B cell (primary cell): ENCODE results near the gene DNAJC25. TPM values are rescaled to one million over a fixed set of nuclear protein-coding genes. Genes with fewer than 3 reads are reported as not detected.

Experiments
- ATAC-seq: fragments of 200-7000 bp; cut with Tn5 transposase; one replicate; pipeline ENCODE4 v1.10.0; 2021; ENCODE audit warnings: low read depth, mild to moderate bottlenecking, moderate number of reproducible peaks, moderate library complexity
- CTCF ChIA-PET: fragments of 350-600 bp; sonication (Branson Sonifier 250); formaldehyde crosslinking; loops from one replicate; lab custom pipeline; 2021; ENCODE audit warnings: antibody characterized with exemption, inconsistent platforms; lab: Charles Lee
- POLR2A ChIA-PET: fragments of 350-600 bp; sonication (Branson Sonifier 250); formaldehyde crosslinking; loops from one replicate; lab custom pipeline; 2021; ENCODE audit warnings: antibody characterized with exemption; lab: Charles Lee
- DNase-seq: peaks from one replicate; pipeline ENCODE4 v3.0.0; 2013
- H2AFZ ChIP-seq: 2 replicates; pipeline ENCODE4 v1.6.1; 2012; ENCODE audit warnings: mild to moderate bottlenecking, low read depth, low read length; ENCODE audit not compliant: insufficient read depth, poor library complexity, severe bottlenecking
- H3K27ac ChIP-seq, 2 donors: 1 replicate in 1 of 2; 2 replicates in 1 of 2; pipeline ENCODE4 v1.5.1; 2012 to 2013; ENCODE audit warnings: low read length in 2 of 2, mild to moderate bottlenecking in 2 of 2, moderate library complexity in 1 of 2
- H3K27me3 ChIP-seq, 4 experiments: fragments of 200-600 bp in 1 of 4; sonication (generic) in 1 of 4; replicated peaks in 1 of 4; 1 replicate in 2 of 4; 2 replicates in 2 of 4; pipeline versions ENCODE4 v1.6.1 to v1.7.0; 2013 to 2016; ENCODE audit warnings: low read length in 3 of 4, mild to moderate bottlenecking in 2 of 4, mixed read lengths in 1 of 4, moderate library complexity in 1 of 4; ENCODE audit not compliant: insufficient read depth in 4 of 4, control insufficient read depth in 3 of 4; ENCODE audit errors: control extremely low read depth in 1 of 4
- H3K36me3 ChIP-seq, 2 experiments: replicated peaks in 1 of 2; 1 replicate in 1 of 2; 2 replicates in 1 of 2; pipeline versions ENCODE4 v1.6.1 to v1.7.1; 2013; ENCODE audit warnings: low read length in 1 of 2; ENCODE audit not compliant: insufficient read depth in 2 of 2, control insufficient read depth in 1 of 2; ENCODE audit errors: control extremely low read depth in 1 of 2, extremely low read depth in 1 of 2
- H3K4me1 ChIP-seq, 2 donors: fragments of 200-600 bp in 1 of 2; sonication (generic) in 1 of 2; 1 replicate in 1 of 2; 2 replicates in 1 of 2; pipeline versions ENCODE4 v1.5.1 to v1.6.1; 2013 to 2017; ENCODE audit warnings: low read length in 2 of 2; ENCODE audit not compliant: control insufficient read depth in 2 of 2, insufficient read depth in 2 of 2
- H3K4me2 ChIP-seq: replicated peaks from 2 replicates; pipeline ENCODE3; 2012; ENCODE audit warnings: mild to moderate bottlenecking, low read depth, low read length; ENCODE audit not compliant: poor library complexity, severe bottlenecking
- H3K4me3 ChIP-seq, 5 experiments: fragments of 200-600 bp in 1 of 5; sonication (generic) in 1 of 5; 1 replicate in 3 of 5; 2 replicates in 2 of 5; pipeline versions ENCODE4 v1.5.1 to v1.7.0; 2011 to 2016; ENCODE audit warnings: low read length in 4 of 5, mild to moderate bottlenecking in 4 of 5, low read depth in 2 of 5, control low read depth in 1 of 5, moderate library complexity in 1 of 5; ENCODE audit not compliant: insufficient read depth in 1 of 5; ENCODE audit errors: control extremely low read depth in 1 of 5, extremely low read depth in 1 of 5
- H3K79me2 ChIP-seq: fragments of 200-600 bp; sonication (generic); one replicate; pipeline ENCODE4 v1.6.0; 2016; ENCODE audit warnings: low read length; ENCODE audit not compliant: control insufficient read depth, insufficient read depth
- H3K9ac ChIP-seq: fragments of 200-600 bp; sonication (generic); 2 replicates; pipeline ENCODE4 v1.6.1; 2017; ENCODE audit warnings: mild to moderate bottlenecking, low read length, moderate library complexity
- H3K9me3 ChIP-seq, 3 donors: one replicate each; pipeline versions ENCODE4 v1.6.1 to v1.7.1; 2013; ENCODE audit warnings: low read length in 2 of 3; ENCODE audit not compliant: control insufficient read depth in 2 of 3, insufficient read depth in 1 of 3; ENCODE audit errors: control extremely low read depth in 1 of 3
- H4K20me1 ChIP-seq: 2 replicates; pipeline ENCODE4 v1.6.0; 2012; ENCODE audit warnings: mild to moderate bottlenecking, low read length; ENCODE audit not compliant: insufficient read depth, control insufficient read depth, poor library complexity, severe bottlenecking
- H3K27ac Mint-ChIP-seq: one replicate; pipeline ENCODE4 v1.8.0; 2021; ENCODE audit warnings: mixed read lengths
- H3K27me3 Mint-ChIP-seq: one replicate; pipeline ENCODE4 v1.8.0; 2021; ENCODE audit warnings: mixed read lengths
- H3K4me1 Mint-ChIP-seq: one replicate; pipeline ENCODE4 v1.8.0; 2021; ENCODE audit warnings: mixed read lengths
- H3K4me3 Mint-ChIP-seq: one replicate; pipeline ENCODE4 v1.8.0; 2021; ENCODE audit warnings: mixed read lengths
- H3K9me3 Mint-ChIP-seq: one replicate; pipeline ENCODE4 v1.8.0; 2022; ENCODE audit warnings: mixed read lengths; ENCODE audit not compliant: insufficient read depth
- CTCF ChIP-seq: fragments of 200-600 bp; IDR thresholded peaks from one replicate; pipeline ENCODE4 v1.8.0; 2022; ENCODE audit warnings: antibody characterized with exemption, mild to moderate bottlenecking
- EZH2 ChIP-seq: IDR thresholded peaks from 2 replicates; pipeline ENCODE4 v1.6.1; 2012; ENCODE audit warnings: borderline replicate concordance, low read depth, mild to moderate bottlenecking, moderate library complexity, low read length; ENCODE audit not compliant: insufficient read depth, poor library complexity, severe bottlenecking
- WGBS: methylation state at CpG from one replicate; pipeline ENCODE4 v1.1.5; 2013; ENCODE audit warnings: missing lambda C conversion rate; ENCODE audit not compliant: insufficient coverage; 5-methylcytosine and 5-hydroxymethylcytosine counted together
- intact Hi-C: fragments of 100-400 bp; cut with micrococcal nuclease; formaldehyde crosslinking; loops from one replicate; pipeline ENCODE4 v1.10.0; 2022
- polyA plus RNA-seq: library from polyadenylated mRNA; depleted of rRNA; stranded (reverse); fragments of >200 nt; gene quantifications from 2 replicates; pipeline ENCODE4 v1.2.3, GENCODE V29; 2012
- total RNA-seq, 2 donors: library from RNA; stranded (reverse); fragments of 120-200 nt in 1 of 2; gene quantifications; 1 replicate in 1 of 2; 2 replicates in 1 of 2; pipeline versions ENCODE4 v1.2.3 to v1.2.4, GENCODE V29; 2013 to 2022

DNAJC25 gene
- total and polyA plus RNA-seq, 2 donors (not counting 1 experiment from before 2014, with no cell fraction given) = 3.1 to 4.1 TPM

GRCh38 chr9:111610845-111611244, 20.3 kb upstream of the DNAJC25 start:
- Mint-ChIP-seq H3K27me3 (peaks cover 58% of the 10 kb centered on the region), H3K4me1 (no peaks in the 10 kb centered on the region), H3K9me3 (no peaks in the 10 kb centered on the region), H3K4me3 (no peak overlapping the region), H3K27ac (no peak overlapping the region)
- Histone ChIP-seq H3K9me3 (no peaks in the 10 kb centered on the region), H3K27ac (no peak overlapping the region), H3K36me3 (no peaks in the 10 kb centered on the region), H3K4me1 (no peaks in the 10 kb centered on the region), H3K9ac (no peak overlapping the region), H3K4me3 (no peak overlapping the region), H3K27me3 (peaks cover 0 to 4% (median 2%) of the 10 kb centered on the region in 4 experiments), H3K79me2 (no peaks in the 10 kb centered on the region), H2AFZ (no peak overlapping the region), H3K4me2 (no peak overlapping the region), H4K20me1 (no peaks in the 10 kb centered on the region)
- no peak for DNase-seq
- CTCF ChIA-PET = interaction anchor here (1.1 kb wide), 1 partner anchor 10 kb away, joined by 4 read pairs; no protein-coding TSS in a partner anchor
- intact Hi-C loops = no loop called here
- WGBS = 83% methylated on average over 7 of the region's 7 CpGs
- TF ChIP-seq CTCF (no peak), EZH2 (no peak)
- ATAC-seq = no peak
- POLR2A ChIA-PET = no interaction called here

GRCh38 chr9:111613436-111614040, 17.6 kb upstream of the DNAJC25 start:
- POLR2A ChIA-PET = no interaction called here
- Histone ChIP-seq H3K27ac (no peak overlapping the region), H3K79me2 (no peaks in the 10 kb centered on the region), H3K4me2 (no peak overlapping the region), H3K27me3 (peaks cover 0 to 4% (median 2%) of the 10 kb centered on the region in 4 experiments), H4K20me1 (no peaks in the 10 kb centered on the region), H3K4me3 (no peak overlapping the region), H3K9me3 (no peaks in the 10 kb centered on the region), H2AFZ (no peak overlapping the region), H3K4me1 (no peaks in the 10 kb centered on the region), H3K9ac (no peak overlapping the region), H3K36me3 (no peaks in the 10 kb centered on the region)
- DNase-seq (no peak), ATAC-seq (no peak)
- TF ChIP-seq CTCF (no peak), EZH2 (no peak)
- Mint-ChIP-seq H3K4me3 (no peak overlapping the region), H3K27ac (no peak overlapping the region), H3K27me3 (peaks cover 61% of the 10 kb centered on the region), H3K9me3 (no peaks in the 10 kb centered on the region), H3K4me1 (no peaks in the 10 kb centered on the region)
- 80% methylated on average over 3 of the region's 4 CpGs for WGBS
- CTCF ChIA-PET = interaction anchor here (1.0 to 1.7 kb wide), 2 partner anchors 15 to 17 kb away, joined by 4 to 5 read pairs; no protein-coding TSS in a partner anchor
- intact Hi-C loops = no loop called here
